A549 (cell line): ENCODE measurements around the gene GATA5. TPM values are rescaled to one million over a fixed set of nuclear protein-coding genes. Genes with fewer than 3 reads are reported as not detected.

ENCODE experiments used
- ATAC-seq, 2 experiments: fragments of 200-7000 bp in 1 of 2; fragments of >200 bp in 1 of 2; cut with Nextera tagmentation in 1 of 2; cut with Tn5 transposase in 1 of 2; 3 replicates each; pipeline versions ENCODE4 v1.8.0 to v1.9.1; 2018 to 2020; ENCODE audit warnings: mild to moderate bottlenecking in 1 of 2, moderate library complexity in 1 of 2
- CTCF ChIA-PET: fragments of 300-600 bp; sonication (Branson Sonifier 250); formaldehyde crosslinking; extraction: SDS; loops from one replicate; lab custom pipeline; 2021; ENCODE audit warnings: antibody characterized with exemption, inconsistent platforms; lab: Yijun Ruan, JAX
- POLR2A ChIA-PET: fragments of 350-600 bp; formaldehyde crosslinking; extraction: SDS; loops from one replicate; lab custom pipeline; 2021; ENCODE audit warnings: antibody characterized with exemption, inconsistent platforms; lab: Yijun Ruan, JAX
- DNase-seq, 2 experiments: peaks; one replicate each; pipeline versions ENCODE4 v3.0.0 to v3.0.0-alpha.2; 2011 to 2016; ENCODE audit warnings: low read depth in 1 of 2, low spot score in 1 of 2
- FAIRE-seq: peaks from 2 replicates; lab custom pipeline; 2011; peaks lifted over from hg19 to GRCh38; lab: Jason Lieb, UNC
- H3K27ac ChIP-seq, 2 experiments: fragments of >200 bp; sonication (Bioruptor Twin); formaldehyde crosslinking; 3 replicates each; pipeline ENCODE4 v1.5.1; 2016 to 2017
- H3K4me1 ChIP-seq: fragments of >200 bp; sonication (Bioruptor Twin); formaldehyde crosslinking; 3 replicates; pipeline ENCODE4 v1.6.1; 2016
- H3K4me2 ChIP-seq: fragments of >200 bp; sonication (Bioruptor Twin); formaldehyde crosslinking; 3 replicates; pipeline ENCODE4 v1.6.1; 2016
- H3K4me3 ChIP-seq: fragments of >200 bp; sonication (Bioruptor Twin); formaldehyde crosslinking; 3 replicates; pipeline ENCODE4 v1.5.1; 2016
- H3K9me3 ChIP-seq: fragments of >200 bp; sonication (Bioruptor Twin); formaldehyde crosslinking; 3 replicates; pipeline ENCODE4 v1.6.1; 2016
- BHLHE40 ChIP-seq: IDR thresholded peaks from 2 replicates; pipeline ENCODE4 v1.6.1; 2012; ENCODE audit warnings: low read depth, low read length, inconsistent platforms
- CEBPB ChIP-seq, 2 experiments: fragments of >200 bp in 1 of 2; sonication (Bioruptor Twin) in 1 of 2; formaldehyde crosslinking in 1 of 2; IDR thresholded peaks; 2 replicates each; pipeline ENCODE4 v1.6.1; 2012 to 2016
- EHMT2 ChIP-seq: fragments of 200-600 bp; sonication (generic); IDR thresholded peaks from 2 replicates; pipeline ENCODE4 v1.6.1; 2016; ENCODE audit warnings: antibody characterized with exemption, low read depth, mild to moderate bottlenecking, moderate library complexity
- ELK1 ChIP-seq: fragments of 150-350 bp; IDR thresholded peaks from 2 replicates; pipeline ENCODE4 v1.6.1; 2014; ENCODE audit warnings: low read depth, mild to moderate bottlenecking, low read length
- EP300 ChIP-seq, 2 experiments: fragments of >200 bp; sonication (Bioruptor Twin); formaldehyde crosslinking; IDR thresholded peaks; 2 replicates in 1 of 2; 3 replicates in 1 of 2; pipeline ENCODE4 v1.6.1; 2016 to 2017
- ESRRA ChIP-seq: fragments of 150-350 bp; IDR thresholded peaks from 2 replicates; pipeline ENCODE4 v1.6.1; 2014; ENCODE audit warnings: mild to moderate bottlenecking, low read length, borderline replicate concordance
- FOSB ChIP-seq: fragments of 250-450 bp; sonication (Bioruptor Pico); IDR thresholded peaks from 2 replicates; pipeline ENCODE4 v1.5.0; 2020; ENCODE audit warnings: mild to moderate bottlenecking, moderate library complexity
- FOXS1 ChIP-seq: fragments of 250-450 bp; sonication (Bioruptor Pico); IDR thresholded peaks from 2 replicates; pipeline ENCODE4 v1.5.0; 2020; ENCODE audit warnings: mild to moderate bottlenecking, moderate library complexity
- GATA3 ChIP-seq: IDR thresholded peaks from 2 replicates; pipeline ENCODE4 v1.6.1; 2012; ENCODE audit warnings: borderline replicate concordance
- HES2 ChIP-seq: fragments of >200 bp; sonication (Bioruptor Twin); formaldehyde crosslinking; IDR thresholded peaks from 2 replicates; pipeline ENCODE4 v1.6.1; 2016
- HEYL ChIP-seq: fragments of 250-450 bp; sonication (Bioruptor Pico); IDR thresholded peaks from 2 replicates; pipeline ENCODE4 v1.8.0; 2021; ENCODE audit warnings: mild to moderate bottlenecking, moderate library complexity
- HOXB13 ChIP-seq: fragments of 250-450 bp; sonication (Bioruptor Pico); IDR thresholded peaks from 2 replicates; pipeline ENCODE4 v1.5.0; 2020; ENCODE audit warnings: low read depth, mild to moderate bottlenecking, moderate library complexity
- KDM1A ChIP-seq: fragments of 200-600 bp; sonication (generic); IDR thresholded peaks from 2 replicates; pipeline ENCODE4 v1.6.1; 2016; ENCODE audit warnings: low read depth, mild to moderate bottlenecking
- KDM5A ChIP-seq: fragments of 200-600 bp; sonication (generic); IDR thresholded peaks from 2 replicates; pipeline ENCODE4 v1.6.1; 2016; ENCODE audit warnings: antibody characterized with exemption, mild to moderate bottlenecking
- MAFK ChIP-seq: fragments of 450-650 bp; IDR thresholded peaks from 2 replicates; pipeline ENCODE4 v1.6.1; 2014; ENCODE audit not compliant: partially characterized antibody
- MYC ChIP-seq: IDR thresholded peaks from 2 replicates; pipeline ENCODE4 v1.6.1; 2012; ENCODE audit warnings: mild to moderate bottlenecking, inconsistent platforms, low read length, improper control_type of control experiment, borderline replicate concordance
- NPAS2 ChIP-seq: fragments of 250-450 bp; sonication (Bioruptor Pico); IDR thresholded peaks from 2 replicates; pipeline ENCODE4 v1.8.0; 2022; ENCODE audit warnings: mild to moderate bottlenecking, moderate library complexity, borderline replicate concordance
- PHF8 ChIP-seq: fragments of 200-600 bp; sonication (generic); IDR thresholded peaks from 2 replicates; pipeline ENCODE4 v1.6.1; 2016; ENCODE audit warnings: low read depth, mild to moderate bottlenecking, antibody characterized with exemption, moderate library complexity, borderline replicate concordance
- POLR2AphosphoS2 ChIP-seq: conservative IDR thresholded peaks from 2 replicates; pipeline ENCODE4 v1.6.1; 2012; ENCODE audit warnings: low read length, improper control_type of control experiment, inconsistent platforms
- RARB ChIP-seq: fragments of 250-450 bp; sonication (Bioruptor Pico); IDR thresholded peaks from 2 replicates; pipeline ENCODE4 v1.8.0; 2021; ENCODE audit warnings: mild to moderate bottlenecking, moderate library complexity
- RFX5 ChIP-seq: fragments of 450-650 bp; IDR thresholded peaks from 2 replicates; pipeline ENCODE4 v1.7.1; 2014; ENCODE audit warnings: antibody characterized with exemption, mild to moderate bottlenecking, moderate library complexity
- TFCP2L1 ChIP-seq: fragments of 250-450 bp; sonication (Bioruptor Pico); IDR thresholded peaks from 2 replicates; pipeline ENCODE4 v1.5.0; 2021; ENCODE audit warnings: mild to moderate bottlenecking
- TP53 ChIP-seq: fragments of 250-450 bp; sonication (Bioruptor Pico); IDR thresholded peaks from 2 replicates; pipeline ENCODE4 v1.5.0; 2021; ENCODE audit warnings: mild to moderate bottlenecking, moderate library complexity
- ZSCAN20 ChIP-seq: fragments of 250-450 bp; sonication (Bioruptor Pico); IDR thresholded peaks from 2 replicates; pipeline ENCODE4 v1.8.0; 2022; ENCODE audit warnings: mild to moderate bottlenecking, moderate library complexity
- WGBS: methylation state at CpG from one replicate; pipeline ENCODE4 v1.1.6; 2017; ENCODE audit errors: missing lambda C conversion rate; 5-methylcytosine and 5-hydroxymethylcytosine counted together
- polyA plus RNA-seq, 4 experiments: library from polyadenylated mRNA; depleted of rRNA in 3 of 4; stranded (reverse); fragments of >200 nt; fragmentation: RNase III in 1 of 4; extraction: RNeasy Plus Mini Kit Qiagen cat#74134 plus additional on column Dnase treatment in 1 of 4; gene quantifications; 2 replicates in 3 of 4; 3 replicates in 1 of 4; pipeline ENCODE4 v1.2.3, GENCODE V29; 2011 to 2017
- TF ChIP-seq, protein P1 (sequence below): IDR thresholded peaks from 2 replicates; pipeline ENCODE4 v1.6.1; 2012; ENCODE audit warnings: low read depth, borderline replicate concordance
- TF ChIP-seq, protein P2 (sequence below): fragments of 250-450 bp; sonication (Bioruptor Pico); IDR thresholded peaks from 2 replicates; pipeline ENCODE4 v1.5.0; 2021; ENCODE audit warnings: mild to moderate bottlenecking, moderate library complexity, borderline replicate concordance
- TF ChIP-seq, protein P3 (sequence below): fragments of 200-600 bp; sonication (generic); IDR thresholded peaks from 2 replicates; pipeline ENCODE4 v1.6.1; 2016; ENCODE audit warnings: antibody characterized with exemption, mild to moderate bottlenecking, moderate library complexity

GATA5 gene
- polyA plus RNA-seq, 2 of the 4 experiments (the other 2 are of a cell fraction): 0.21 to 0.72 TPM

- ATAC-seq (no peak), FAIRE-seq (no peak), DNase-seq (no peak)
- ChIA-PET POLR2A (no interaction called here), CTCF (interaction anchor here (1.2 to 2.3 kb wide), 4 partner anchors 8 to 110 kb away, joined by 6 to 10 read pairs (median 10); no protein-coding TSS in a partner anchor)
- no peaks in the 10 kb centered on the region for H3K9me3 ChIP-seq
- H3K27ac ChIP-seq: no peak overlapping the region
- 77% methylated on average over 7 of the region's 7 CpGs for WGBS
- no peak overlapping the region for H3K4me3 ChIP-seq
- no peaks in the 10 kb centered on the region; the same call in 2 of the 3 replicates for H3K4me1 ChIP-seq
- TF ChIP-seq MYC: no peak
- TF ChIP-seq, protein P1, sequence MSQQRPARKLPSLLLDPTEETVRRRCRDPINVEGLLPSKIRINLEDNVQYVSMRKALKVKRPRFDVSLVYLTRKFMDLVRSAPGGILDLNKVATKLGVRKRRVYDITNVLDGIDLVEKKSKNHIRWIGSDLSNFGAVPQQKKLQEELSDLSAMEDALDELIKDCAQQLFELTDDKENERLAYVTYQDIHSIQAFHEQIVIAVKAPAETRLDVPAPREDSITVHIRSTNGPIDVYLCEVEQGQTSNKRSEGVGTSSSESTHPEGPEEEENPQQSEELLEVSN: no peak
- TF ChIP-seq NPAS2: no peak
- no peak for TF ChIP-seq BHLHE40
- TF ChIP-seq HEYL (CRISPR knock-in tag): no peak
- no peak for TF ChIP-seq EHMT2
- TF ChIP-seq RARB (CRISPR knock-in tag): no peak
- TF ChIP-seq TP53 (CRISPR knock-in tag): no peak
- TF ChIP-seq, protein P2, sequence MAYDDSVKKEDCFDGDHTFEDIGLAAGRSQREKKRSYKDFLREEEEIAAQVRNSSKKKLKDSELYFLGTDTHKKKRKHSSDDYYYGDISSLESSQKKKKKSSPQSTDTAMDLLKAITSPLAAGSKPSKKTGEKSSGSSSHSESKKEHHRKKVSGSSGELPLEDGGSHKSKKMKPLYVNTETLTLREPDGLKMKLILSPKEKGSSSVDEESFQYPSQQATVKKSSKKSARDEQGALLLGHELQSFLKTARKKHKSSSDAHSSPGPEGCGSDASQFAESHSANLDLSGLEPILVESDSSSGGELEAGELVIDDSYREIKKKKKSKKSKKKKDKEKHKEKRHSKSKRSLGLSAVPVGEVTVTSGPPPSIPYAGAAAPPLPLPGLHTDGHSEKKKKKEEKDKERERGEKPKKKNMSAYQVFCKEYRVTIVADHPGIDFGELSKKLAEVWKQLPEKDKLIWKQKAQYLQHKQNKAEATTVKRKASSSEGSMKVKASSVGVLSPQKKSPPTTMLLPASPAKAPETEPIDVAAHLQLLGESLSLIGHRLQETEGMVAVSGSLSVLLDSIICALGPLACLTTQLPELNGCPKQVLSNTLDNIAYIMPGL (CRISPR knock-in tag): no peak
- TF ChIP-seq ELK1: no peak
- TF ChIP-seq FOSB (CRISPR knock-in tag): no peak
- no peak for TF ChIP-seq FOXS1
- TF ChIP-seq GATA3: no peak
- no peak for TF ChIP-seq HES2
- H3K4me2 ChIP-seq: no peak overlapping the region
Observed at GRCh38 chr20:62507323-62507722, 31.5 kb upstream of the GATA5 start.

GRCh38 chr20:62506791-62507190, 31.0 kb upstream of the GATA5 start:
- 87% methylated on average over 14 of the region's 16 CpGs for WGBS
- no peaks in the 10 kb centered on the region for H3K9me3 ChIP-seq
- peaks cover 4% of the 10 kb centered on the region; the same call in 1 of the 3 replicates for H3K4me1 ChIP-seq
- POLR2A ChIA-PET: no interaction called here
- ATAC-seq (no peak), FAIRE-seq (no peak)
- H3K4me3 ChIP-seq: no peak overlapping the region
- CTCF ChIA-PET: interaction anchor here (1.2 to 2.3 kb wide), 3 partner anchors 9 to 110 kb away, joined by 6 to 10 read pairs (median 10); no protein-coding TSS in a partner anchor
- TF ChIP-seq MAFK (no peak), KDM1A (no peak), RFX5 (no peak), TFCP2L1 (CRISPR knock-in tag) (no peak), HEYL (CRISPR knock-in tag) (no peak), HES2 (no peak), FOSB (CRISPR knock-in tag) (no peak), ESRRA (no peak), CEBPB (IDR thresholded peaks at IDR 0.05) (no peak), ZSCAN20 (CRISPR knock-in tag) (no peak), ELK1 (no peak), EP300 (IDR thresholded peaks at IDR 0.05) (no peak), PHF8 (no peak), TP53 (CRISPR knock-in tag) (no peak), KDM5A (no peak), EHMT2 (no peak), HOXB13 (no peak), POLR2AphosphoS2 (no peak)
- TF ChIP-seq, protein P3, sequence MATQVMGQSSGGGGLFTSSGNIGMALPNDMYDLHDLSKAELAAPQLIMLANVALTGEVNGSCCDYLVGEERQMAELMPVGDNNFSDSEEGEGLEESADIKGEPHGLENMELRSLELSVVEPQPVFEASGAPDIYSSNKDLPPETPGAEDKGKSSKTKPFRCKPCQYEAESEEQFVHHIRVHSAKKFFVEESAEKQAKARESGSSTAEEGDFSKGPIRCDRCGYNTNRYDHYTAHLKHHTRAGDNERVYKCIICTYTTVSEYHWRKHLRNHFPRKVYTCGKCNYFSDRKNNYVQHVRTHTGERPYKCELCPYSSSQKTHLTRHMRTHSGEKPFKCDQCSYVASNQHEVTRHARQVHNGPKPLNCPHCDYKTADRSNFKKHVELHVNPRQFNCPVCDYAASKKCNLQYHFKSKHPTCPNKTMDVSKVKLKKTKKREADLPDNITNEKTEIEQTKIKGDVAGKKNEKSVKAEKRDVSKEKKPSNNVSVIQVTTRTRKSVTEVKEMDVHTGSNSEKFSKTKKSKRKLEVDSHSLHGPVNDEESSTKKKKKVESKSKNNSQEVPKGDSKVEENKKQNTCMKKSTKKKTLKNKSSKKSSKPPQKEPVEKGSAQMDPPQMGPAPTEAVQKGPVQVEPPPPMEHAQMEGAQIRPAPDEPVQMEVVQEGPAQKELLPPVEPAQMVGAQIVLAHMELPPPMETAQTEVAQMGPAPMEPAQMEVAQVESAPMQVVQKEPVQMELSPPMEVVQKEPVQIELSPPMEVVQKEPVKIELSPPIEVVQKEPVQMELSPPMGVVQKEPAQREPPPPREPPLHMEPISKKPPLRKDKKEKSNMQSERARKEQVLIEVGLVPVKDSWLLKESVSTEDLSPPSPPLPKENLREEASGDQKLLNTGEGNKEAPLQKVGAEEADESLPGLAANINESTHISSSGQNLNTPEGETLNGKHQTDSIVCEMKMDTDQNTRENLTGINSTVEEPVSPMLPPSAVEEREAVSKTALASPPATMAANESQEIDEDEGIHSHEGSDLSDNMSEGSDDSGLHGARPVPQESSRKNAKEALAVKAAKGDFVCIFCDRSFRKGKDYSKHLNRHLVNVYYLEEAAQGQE: no peak
- TF ChIP-seq, all 56 proteins: peak for 0
- H3K27ac ChIP-seq: no peak overlapping the region
- H3K4me2 ChIP-seq: no peak overlapping the region
- no peak for DNase-seq
